Measurements from ENCODE around the gene RAD51.
A peak's percentile ranks its signal among the peaks of the same experiment; 100 is the strongest.

RAD51 gene

GRCh38 chr15:40762919-40763800, 68.2 kb downstream of the RAD51 start:
- H3K4me3 ChIP-seq (ENCODE audit: low read depth, low read length) = peak overlapping the region; percentile 60
- TF ChIP-seq, protein P1, sequence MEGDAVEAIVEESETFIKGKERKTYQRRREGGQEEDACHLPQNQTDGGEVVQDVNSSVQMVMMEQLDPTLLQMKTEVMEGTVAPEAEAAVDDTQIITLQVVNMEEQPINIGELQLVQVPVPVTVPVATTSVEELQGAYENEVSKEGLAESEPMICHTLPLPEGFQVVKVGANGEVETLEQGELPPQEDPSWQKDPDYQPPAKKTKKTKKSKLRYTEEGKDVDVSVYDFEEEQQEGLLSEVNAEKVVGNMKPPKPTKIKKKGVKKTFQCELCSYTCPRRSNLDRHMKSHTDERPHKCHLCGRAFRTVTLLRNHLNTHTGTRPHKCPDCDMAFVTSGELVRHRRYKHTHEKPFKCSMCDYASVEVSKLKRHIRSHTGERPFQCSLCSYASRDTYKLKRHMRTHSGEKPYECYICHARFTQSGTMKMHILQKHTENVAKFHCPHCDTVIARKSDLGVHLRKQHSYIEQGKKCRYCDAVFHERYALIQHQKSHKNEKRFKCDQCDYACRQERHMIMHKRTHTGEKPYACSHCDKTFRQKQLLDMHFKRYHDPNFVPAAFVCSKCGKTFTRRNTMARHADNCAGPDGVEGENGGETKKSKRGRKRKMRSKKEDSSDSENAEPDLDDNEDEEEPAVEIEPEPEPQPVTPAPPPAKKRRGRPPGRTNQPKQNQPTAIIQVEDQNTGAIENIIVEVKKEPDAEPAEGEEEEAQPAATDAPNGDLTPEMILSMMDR (IDR thresholded peaks at IDR 0.05; ENCODE audit: low read depth, low read length) = no peak

DNA sequence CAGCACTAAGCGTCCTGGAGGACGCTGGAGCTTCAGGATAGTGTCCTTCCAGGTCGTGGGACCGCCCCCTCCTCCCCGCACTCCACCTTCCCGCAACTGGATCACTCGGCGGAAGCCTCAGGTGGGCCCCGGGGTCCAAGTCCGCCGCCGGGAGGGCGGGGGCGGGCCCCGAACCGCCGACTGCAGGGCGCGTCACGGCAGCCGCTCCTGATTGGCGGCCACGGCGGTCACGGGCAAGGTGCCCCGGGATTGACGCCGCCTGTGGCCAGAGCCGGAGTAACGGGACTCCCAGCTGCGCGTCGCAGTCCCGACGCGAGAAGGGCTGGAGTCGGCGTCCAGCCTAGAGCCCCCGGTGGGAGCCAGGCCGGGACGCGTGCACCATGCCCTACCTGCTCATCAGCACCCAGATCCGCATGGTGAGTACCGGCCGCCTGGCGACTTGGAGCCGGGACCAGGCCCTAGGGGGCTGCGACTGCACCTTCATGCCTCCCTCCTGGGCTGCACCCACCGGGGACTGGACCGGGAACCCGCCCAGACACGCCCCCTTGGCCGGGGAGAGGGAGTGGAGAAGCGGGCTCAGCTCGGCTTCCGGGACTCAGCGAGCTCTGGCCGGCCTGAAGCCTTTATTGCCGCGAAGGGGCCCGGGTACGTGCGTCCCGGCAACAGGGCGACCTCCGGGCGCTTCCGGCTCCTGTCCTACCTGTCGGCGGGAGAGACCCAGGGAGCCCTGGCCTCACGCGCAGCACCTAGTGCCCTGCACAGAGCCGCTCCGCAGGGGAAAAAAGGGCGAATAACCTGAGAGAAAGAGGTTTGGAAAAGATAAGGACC, 69.0 kb downstream of the RAD51 start, which contains the start of gene GCHFR:
GCHFR (plus strand) TSS at position 268 of the 828 bp plus-strand sequence; CDS start at position 381, 113 bp downstream.
- TF ChIP-seq, protein P1 (IDR thresholded peaks at IDR 0.05; ENCODE audit: low read depth, low read length) = no peak
- H3K4me3 ChIP-seq (ENCODE audit: low read depth, low read length) = peak within 1 kb of the TSS; percentile 60

DNA sequence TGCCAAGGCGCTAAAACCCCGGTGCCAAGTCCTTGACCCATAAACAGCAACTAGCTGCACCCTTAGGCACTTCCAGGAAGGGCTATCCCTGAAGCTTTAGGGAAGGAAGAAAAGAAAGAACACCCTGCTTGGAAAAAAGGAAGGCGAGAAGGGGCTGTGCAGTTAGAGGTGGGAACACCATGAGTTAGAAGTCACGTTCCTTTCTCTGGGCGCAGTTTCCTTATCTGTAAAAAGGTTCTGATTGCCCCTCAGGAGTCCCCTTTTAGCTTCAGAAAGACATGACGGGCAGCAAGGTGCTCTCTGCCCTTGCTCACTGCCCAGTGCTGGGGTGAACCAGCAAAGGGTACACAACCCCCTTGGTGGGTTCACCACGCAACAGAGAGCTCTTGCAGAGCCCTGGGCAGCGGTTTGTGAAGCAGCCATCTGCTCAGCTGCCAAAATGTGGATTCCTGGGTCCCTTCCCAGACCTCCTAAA, 69.7 kb downstream of the RAD51 start:
- H3K4me3 ChIP-seq (ENCODE audit: low read depth, low read length) = peak overlapping the region; percentile 60
- TF ChIP-seq, protein P1 (IDR thresholded peaks at IDR 0.05; ENCODE audit: low read depth, low read length) = no peak

DNA sequence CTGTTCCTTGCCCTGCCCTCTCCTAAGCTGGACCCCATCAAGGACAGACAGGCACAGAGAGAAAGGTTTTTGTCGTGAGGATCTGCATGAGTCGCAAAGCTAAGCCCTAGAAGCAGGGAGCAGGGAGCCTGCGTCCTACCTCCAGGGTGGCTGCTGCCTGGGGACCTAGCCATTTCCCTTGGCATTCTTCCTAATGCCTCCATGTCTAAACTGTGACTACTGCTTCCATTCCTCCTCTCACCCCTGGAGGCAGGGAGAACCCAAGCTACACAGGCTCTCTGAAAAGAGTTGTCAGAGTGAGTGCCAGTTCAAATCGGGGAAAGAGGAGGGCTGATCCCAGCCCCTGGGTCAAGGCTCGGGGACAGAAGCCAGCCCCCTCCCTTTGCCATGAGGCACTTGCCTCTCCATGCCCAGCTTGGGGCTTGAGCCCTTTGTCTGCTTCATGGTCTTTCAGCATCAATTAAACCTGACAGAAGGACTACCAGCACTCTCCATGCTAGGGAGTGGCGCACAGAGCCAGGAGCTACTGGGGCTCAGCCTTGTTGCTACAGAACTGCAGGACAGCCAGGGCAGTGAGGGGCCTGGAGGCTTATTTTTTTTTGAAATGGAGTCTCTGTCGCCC, 71.3 kb downstream of the RAD51 start:
- TF ChIP-seq, protein P1 (IDR thresholded peaks at IDR 0.05; ENCODE audit: low read depth, low read length) = no peak
- H3K4me3 ChIP-seq (ENCODE audit: low read depth, low read length) = no peak overlapping the region

DNA sequence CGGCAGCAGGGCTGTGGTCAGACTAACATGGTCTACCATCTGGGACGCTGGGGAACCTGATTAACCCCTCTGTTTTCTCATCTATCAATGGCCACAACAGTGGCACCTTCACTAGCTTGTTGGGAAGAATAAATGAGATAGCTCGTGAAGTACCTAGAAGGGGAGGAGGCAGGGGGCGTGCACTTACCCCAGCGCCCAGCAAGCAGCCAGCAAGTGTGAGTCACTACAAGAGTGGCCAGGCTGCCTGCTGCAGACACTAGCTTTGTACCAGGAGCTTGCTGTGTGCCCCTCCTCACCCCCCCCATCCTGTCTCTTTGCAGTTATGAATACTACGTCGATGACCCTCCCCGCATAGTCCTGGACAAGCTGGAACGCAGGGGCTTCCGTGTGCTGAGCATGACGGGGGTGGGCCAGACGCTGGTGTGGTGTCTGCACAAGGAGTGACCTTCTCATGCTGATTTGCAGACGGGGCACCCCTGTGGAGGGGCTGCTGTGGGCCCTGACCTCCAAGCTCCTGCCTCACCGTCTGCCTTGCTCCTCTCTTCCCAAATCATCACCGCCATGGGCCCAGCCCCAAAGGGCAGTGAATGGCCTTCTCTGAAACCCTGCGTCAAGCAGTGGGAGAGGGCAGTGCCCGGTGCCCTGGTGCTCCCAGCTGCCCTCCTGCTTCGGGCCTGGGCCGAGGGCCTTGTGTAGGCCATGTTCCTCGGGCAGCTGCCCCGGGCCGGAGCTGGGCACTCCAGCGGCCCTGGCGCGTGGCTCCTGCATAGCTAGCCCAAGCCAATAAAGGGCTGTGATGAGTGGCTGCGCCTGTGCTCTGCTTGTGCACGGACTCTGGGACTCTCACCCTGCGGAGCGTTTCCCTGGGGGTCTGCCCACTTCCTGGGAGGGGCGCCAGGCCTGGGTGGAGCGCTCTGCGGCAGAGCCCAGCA, 72.2 kb downstream of the RAD51 start:
- TF ChIP-seq, protein P1 (IDR thresholded peaks at IDR 0.05; ENCODE audit: low read depth, low read length) = no peak
- H3K4me3 ChIP-seq (ENCODE audit: low read depth, low read length) = no peak overlapping the region

- H3K4me3 ChIP-seq (ENCODE audit: low read depth, low read length) = no peak overlapping the region
Observed at GRCh38 chr15:40767838-40768500, 73.0 kb downstream of the RAD51 start.

More at GRCh38 chr15:40767838-40768500, 73.0 kb downstream of the RAD51 start:
- TF ChIP-seq, protein P1 (IDR thresholded peaks at IDR 0.05; ENCODE audit: low read depth, low read length) = no peak

All from WI38 (cell line).